ENCODE data around the gene TUSC2. TPM values are rescaled to one million over a fixed set of nuclear protein-coding genes. Genes with fewer than 3 reads are reported as not detected.

Gene TUSC2
- total RNA-seq, 1 donor from 2014 or later: 29.4 TPM

- H3K4me3 ChIP-seq: peak overlapping the region; percentile 91
- peaks cover 47% of the 10 kb centered on the region for H3K36me3 ChIP-seq
- TF ChIP-seq, protein P1, sequence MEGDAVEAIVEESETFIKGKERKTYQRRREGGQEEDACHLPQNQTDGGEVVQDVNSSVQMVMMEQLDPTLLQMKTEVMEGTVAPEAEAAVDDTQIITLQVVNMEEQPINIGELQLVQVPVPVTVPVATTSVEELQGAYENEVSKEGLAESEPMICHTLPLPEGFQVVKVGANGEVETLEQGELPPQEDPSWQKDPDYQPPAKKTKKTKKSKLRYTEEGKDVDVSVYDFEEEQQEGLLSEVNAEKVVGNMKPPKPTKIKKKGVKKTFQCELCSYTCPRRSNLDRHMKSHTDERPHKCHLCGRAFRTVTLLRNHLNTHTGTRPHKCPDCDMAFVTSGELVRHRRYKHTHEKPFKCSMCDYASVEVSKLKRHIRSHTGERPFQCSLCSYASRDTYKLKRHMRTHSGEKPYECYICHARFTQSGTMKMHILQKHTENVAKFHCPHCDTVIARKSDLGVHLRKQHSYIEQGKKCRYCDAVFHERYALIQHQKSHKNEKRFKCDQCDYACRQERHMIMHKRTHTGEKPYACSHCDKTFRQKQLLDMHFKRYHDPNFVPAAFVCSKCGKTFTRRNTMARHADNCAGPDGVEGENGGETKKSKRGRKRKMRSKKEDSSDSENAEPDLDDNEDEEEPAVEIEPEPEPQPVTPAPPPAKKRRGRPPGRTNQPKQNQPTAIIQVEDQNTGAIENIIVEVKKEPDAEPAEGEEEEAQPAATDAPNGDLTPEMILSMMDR (IDR thresholded peaks at IDR 0.05): peak; percentile 58
- ATAC-seq (peak; percentile 78 to 84), DNase-seq (peak; percentile 94)
- intact Hi-C loops (cut with DNase I): no loop called here
- H3K27me3 ChIP-seq (ENCODE audit: low read depth): no peaks in the 10 kb centered on the region
- peaks cover 85% of the 10 kb centered on the region for H3K4me1 ChIP-seq
- peak overlapping the region; percentile 98 for H3K27ac ChIP-seq
- no peaks in the 10 kb centered on the region for H3K9me3 ChIP-seq
Measured at GRCh38 chr3:50321336-50322114, 6.5 kb downstream of the TUSC2 start.

DNA sequence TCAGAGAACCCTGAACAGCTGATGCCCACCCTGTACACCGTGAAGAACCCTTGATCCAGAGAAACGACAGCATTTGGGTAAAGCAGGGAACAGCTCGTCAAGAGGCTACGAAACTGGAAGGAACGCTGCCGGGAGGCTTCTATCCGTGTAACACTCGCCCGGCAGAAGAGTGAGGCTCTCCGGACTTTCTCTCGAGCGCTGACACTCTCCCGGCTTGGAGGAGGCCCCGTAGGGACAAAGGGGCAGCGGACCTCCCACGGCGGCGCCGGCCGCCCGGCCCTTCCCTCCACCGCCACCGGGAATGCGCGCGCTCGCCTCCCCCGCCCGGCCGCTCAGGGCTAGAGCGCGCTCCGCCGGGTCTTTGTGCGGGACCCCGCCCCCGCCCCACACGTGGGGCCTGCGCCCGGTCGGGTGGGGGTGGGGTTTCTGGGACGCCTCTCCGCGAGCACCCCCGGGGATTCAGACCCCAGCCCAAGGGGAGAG is 7.1 kb downstream of the TUSC2 start:
- H3K4me1 ChIP-seq: peaks cover 88% of the 10 kb centered on the region
- H3K4me3 ChIP-seq: peak overlapping the region; percentile 91
- intact Hi-C loops (cut with DNase I): no loop called here
- no peaks in the 10 kb centered on the region for H3K27me3 ChIP-seq (ENCODE audit: low read depth)
- peaks cover 45% of the 10 kb centered on the region for H3K36me3 ChIP-seq
- TF ChIP-seq, protein P1 (IDR thresholded peaks at IDR 0.05): no peak
- DNase-seq (peak; percentile 86), ATAC-seq (peak; percentile 66 to 73)
- peak overlapping the region; percentile 98 for H3K27ac ChIP-seq
- H3K9me3 ChIP-seq: no peaks in the 10 kb centered on the region

- TF ChIP-seq, protein P1 (IDR thresholded peaks at IDR 0.05): no peak
- intact Hi-C loops (cut with DNase I): no loop called here
- peak overlapping the region; percentile 98 for H3K27ac ChIP-seq
- H3K4me1 ChIP-seq: peaks cover 88% of the 10 kb centered on the region
- H3K4me3 ChIP-seq: peak overlapping the region; percentile 91
- no peak for ATAC-seq
- no peaks in the 10 kb centered on the region for H3K9me3 ChIP-seq
- H3K36me3 ChIP-seq: peaks cover 44% of the 10 kb centered on the region
- no peak for DNase-seq
- no peaks in the 10 kb centered on the region for H3K27me3 ChIP-seq (ENCODE audit: low read depth)
Measured at GRCh38 chr3:50319894-50320625, 8.0 kb downstream of the TUSC2 start.

DNA sequence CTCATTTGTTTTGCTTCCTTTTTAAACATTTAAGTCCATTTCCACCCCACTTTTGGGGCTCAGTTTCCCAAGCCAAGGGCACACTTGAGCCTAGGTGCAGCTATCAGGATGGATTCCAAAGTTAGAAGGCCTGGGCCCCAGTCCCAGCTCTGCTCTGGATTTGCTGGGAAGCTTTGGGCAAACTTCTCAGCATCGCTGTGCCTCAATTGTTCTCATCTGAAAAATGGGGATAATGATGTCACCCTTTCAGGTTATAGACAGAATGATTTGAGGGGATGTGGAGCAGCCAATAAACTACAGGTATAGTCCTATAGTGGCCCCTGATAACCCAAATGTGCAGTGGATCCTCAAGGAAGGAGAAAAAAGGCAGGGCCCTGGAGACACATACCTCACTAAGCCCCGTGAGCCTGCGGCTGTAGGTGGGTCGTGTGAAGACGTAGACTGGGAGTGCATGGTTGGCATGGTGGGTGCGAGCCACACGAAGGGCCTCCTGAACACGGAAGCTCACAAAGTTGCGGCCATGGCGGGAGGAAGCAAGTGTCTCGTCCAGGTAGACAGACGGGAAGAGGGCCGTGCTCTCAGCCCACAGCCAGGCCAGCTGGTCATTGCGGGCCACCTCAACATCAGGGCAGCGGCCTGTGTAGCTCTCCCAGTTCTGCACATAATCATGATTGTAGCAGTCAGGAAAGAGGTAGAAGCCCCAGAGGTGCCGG is 8.7 kb downstream of the TUSC2 start:
- intact Hi-C loops (cut with DNase I): no loop called here
- Histone ChIP-seq H3K9me3 (no peaks in the 10 kb centered on the region), H3K4me1 (peaks cover 88% of the 10 kb centered on the region), H3K4me3 (peak overlapping the region; percentile 91), H3K36me3 (peaks cover 47% of the 10 kb centered on the region), H3K27ac (peak overlapping the region; percentile 98), H3K27me3 (ENCODE audit: low read depth) (no peaks in the 10 kb centered on the region)
- TF ChIP-seq, protein P1 (IDR thresholded peaks at IDR 0.05): no peak
- ATAC-seq (no peak), DNase-seq (no peak)

DNA sequence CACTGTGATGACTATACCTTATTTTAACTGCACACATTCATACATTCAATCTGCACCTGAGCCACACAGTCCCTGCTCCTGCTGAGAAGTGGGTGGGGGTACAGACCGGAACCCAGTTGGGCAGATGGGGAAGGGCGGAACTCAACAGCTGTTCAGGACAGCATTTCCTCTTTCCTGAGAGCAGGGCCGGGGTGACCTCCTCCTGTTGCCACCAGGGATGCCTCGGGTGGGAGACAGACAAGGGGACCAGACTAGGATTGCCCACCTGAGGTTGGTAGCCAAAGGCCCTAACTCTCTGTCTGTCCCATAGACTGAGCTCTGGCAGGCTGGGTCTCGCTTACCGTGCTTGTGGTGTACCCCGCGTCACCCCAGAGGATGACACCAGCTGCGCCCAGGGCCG is 9.4 kb downstream of the TUSC2 start:
- peaks cover 47% of the 10 kb centered on the region for H3K36me3 ChIP-seq

More for the DNA sequence above, 9.4 kb downstream of the TUSC2 start:
- Histone ChIP-seq H3K4me1 (peaks cover 88% of the 10 kb centered on the region), H3K27ac (peak overlapping the region; percentile 98), H3K27me3 (ENCODE audit: low read depth) (no peaks in the 10 kb centered on the region), H3K9me3 (no peaks in the 10 kb centered on the region), H3K4me3 (peak overlapping the region; percentile 91)
- no peak for ATAC-seq
- intact Hi-C loops (cut with DNase I): no loop called here
- DNase-seq: peak; percentile 61
- TF ChIP-seq, protein P1 (IDR thresholded peaks at IDR 0.05): no peak
